Choroid plexus epithelial cell (primary cell): Measurements from ENCODE around the gene USP33.
"Not testable (repeated sequence)": the region's sequence is repeated elsewhere in the genome, so short reads cannot be mapped to it uniquely, and the experiment has no call there.

Experiments
- DNase-seq: peaks from one replicate; pipeline ENCODE4 v3.0.0-alpha.2; 2010; ENCODE audit warnings: low read depth
- H3K4me3 ChIP-seq: 2 replicates; pipeline ENCODE4 v1.5.1; 2011; ENCODE audit warnings: low read depth, mild to moderate bottlenecking, control low read depth, low read length, moderate library complexity
- CTCF ChIP-seq: conservative IDR thresholded peaks from 2 replicates; pipeline ENCODE4 v1.5.1; 2011; ENCODE audit warnings: low read depth, mild to moderate bottlenecking, control low read depth, inconsistent platforms, low read length, moderate library complexity

The USP33 gene

GRCh38 chr1:77759071-77760028, at the start of gene USP33:
Gene USP33, minus strand, starts transcription at chr1:77759852. Its CDS starts 18,155 bp downstream, at chr1:77741697.
- no peak for TF ChIP-seq CTCF
- DNase-seq = peak; percentile 73
- H3K4me3 ChIP-seq = peak within 1 kb of the TSS; percentile 68

GRCh38 chr1:77803371-77803770, 43.7 kb upstream of the USP33 start:
- TF ChIP-seq CTCF = no peak
- no peak overlapping the region for H3K4me3 ChIP-seq
- no peak for DNase-seq

- DNase-seq = no peak
- TF ChIP-seq CTCF = no peak
- H3K4me3 ChIP-seq = no peak overlapping the region
These were observed 42.4 kb upstream of the USP33 start for GRCh38 chr1:77802026-77802425.

GRCh38 chr1:77797991-77798390, 38.3 kb upstream of the USP33 start:
- no peak overlapping the region for H3K4me3 ChIP-seq
- peak; percentile 34 for DNase-seq
- TF ChIP-seq CTCF = no peak

DNA sequence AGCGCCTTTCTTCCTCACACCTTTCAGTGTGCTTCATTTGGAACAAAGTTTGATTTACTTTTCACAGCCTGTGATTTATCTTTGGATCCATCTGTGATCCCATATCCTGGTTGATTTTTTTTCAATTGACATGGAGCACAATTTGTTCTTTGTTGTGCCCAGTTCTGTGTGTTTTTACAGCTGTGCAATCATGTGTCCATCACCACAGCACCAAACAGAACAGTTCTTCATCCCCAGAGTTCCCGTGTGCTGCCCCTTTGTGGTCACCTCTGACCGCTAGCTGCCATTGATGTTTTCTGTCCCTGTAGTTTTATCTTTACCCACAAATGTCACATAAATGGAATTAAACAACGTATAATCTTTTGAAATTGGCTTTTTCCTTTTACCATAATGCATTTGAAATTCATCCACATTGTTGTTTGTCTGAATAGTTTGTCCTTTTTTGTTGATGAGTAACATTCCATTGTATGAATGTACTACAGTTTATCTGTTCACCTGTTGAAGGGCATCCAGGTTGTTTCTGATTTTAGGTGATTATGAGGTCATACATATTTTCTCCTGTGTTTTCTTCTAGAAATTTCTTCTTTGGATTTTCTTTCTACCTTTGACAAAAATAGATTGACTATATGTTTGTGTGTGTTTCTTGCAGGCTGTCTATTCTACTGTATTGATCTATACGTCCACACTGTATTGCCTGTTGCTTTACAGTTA, 37.2 kb upstream of the USP33 start:
- no peak overlapping the region for H3K4me3 ChIP-seq
- DNase-seq = peak; percentile 23
- TF ChIP-seq CTCF = no peak

GRCh38 chr1:77794550-77794949, 34.9 kb upstream of the USP33 start:
- no peak for TF ChIP-seq CTCF
- no peak overlapping the region for H3K4me3 ChIP-seq
- no peak for DNase-seq

DNA sequence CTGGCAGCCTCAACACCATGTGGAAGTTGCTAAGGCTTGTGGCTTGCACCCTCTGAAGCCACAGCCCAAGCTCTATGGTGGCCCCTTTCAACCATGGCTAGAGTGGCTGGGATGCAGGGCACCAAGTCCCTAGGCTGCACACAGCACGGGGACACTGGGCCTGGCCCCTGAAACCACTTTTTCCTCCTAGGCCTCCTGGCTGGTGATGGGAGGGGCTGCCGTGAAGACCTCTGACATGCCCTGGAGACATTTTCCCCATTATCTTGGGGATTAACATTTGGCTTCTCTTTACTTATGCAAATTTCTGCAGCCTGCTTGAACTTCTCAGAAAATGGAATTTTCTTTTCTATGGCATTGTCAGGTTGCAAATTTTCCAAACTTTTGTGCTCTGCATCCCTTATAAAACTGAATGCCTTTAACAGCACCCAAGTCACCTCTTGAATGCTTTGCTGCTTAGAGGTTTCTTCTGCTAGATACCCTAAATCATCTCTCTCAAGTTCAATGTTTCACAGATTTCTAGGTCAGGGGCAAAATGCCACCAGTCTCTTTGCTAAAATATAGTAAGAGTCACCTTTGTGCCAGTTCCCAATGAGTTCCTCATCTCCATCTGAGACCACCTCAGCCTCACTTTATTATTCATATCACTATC, 26.6 kb upstream of the USP33 start:
- not testable (repeated sequence) for H3K4me3 ChIP-seq, DNase-seq
